H1 (cell line): ENCODE measurements around the gene WDR7. TPM values are rescaled to one million over a fixed set of nuclear protein-coding genes. Genes with fewer than 3 reads are reported as not detected.

ENCODE experiments used
- CTCF ChIA-PET: fragments of 300-600 bp; sonication (Branson Sonifier 250); formaldehyde crosslinking; loops from one replicate; lab custom pipeline; 2021; ENCODE audit not compliant: partially characterized antibody; lab: Charles Lee
- POLR2A ChIA-PET: fragments of 300-600 bp; sonication (Branson Sonifier 250); formaldehyde crosslinking; loops from one replicate; lab custom pipeline; 2021; ENCODE audit warnings: inconsistent platforms; ENCODE audit not compliant: partially characterized antibody; lab: Charles Lee
- DNase-seq, 2 experiments: peaks; one replicate each; pipeline versions ENCODE4 v3.0.0 to v3.0.0-alpha.2; 2010 to 2022; ENCODE audit warnings: low spot score in 2 of 2, low read depth in 1 of 2, mixed read lengths in 1 of 2
- FAIRE-seq: peaks from 2 replicates; lab custom pipeline; 2011; peaks lifted over from hg19 to GRCh38; lab: Jason Lieb, UNC
- H2AFZ ChIP-seq: 2 replicates; pipeline ENCODE4 v1.8.1; 2012; ENCODE audit warnings: low read length, inconsistent platforms
- H2AK5ac ChIP-seq: 2 replicates; pipeline ENCODE4 v1.6.1; 2013; ENCODE audit warnings: low read depth, low read length
- H2BK120ac ChIP-seq: replicated peaks from 2 replicates; pipeline ENCODE3; 2013; ENCODE audit warnings: low read depth, low read length, inconsistent platforms
- H2BK12ac ChIP-seq: 2 replicates; pipeline ENCODE4 v1.6.1; 2013; ENCODE audit warnings: low read depth, low read length
- H2BK15ac ChIP-seq: 2 replicates; pipeline ENCODE4 v1.6.1; 2013; ENCODE audit warnings: low read length
- H2BK20ac ChIP-seq: 2 replicates; pipeline ENCODE4 v1.6.1; 2013; ENCODE audit warnings: low read length
- H2BK5ac ChIP-seq: 2 replicates; pipeline ENCODE4 v1.6.1; 2013; ENCODE audit warnings: low read depth, low read length
- H3K14ac ChIP-seq: 2 replicates; pipeline ENCODE4 v1.6.1; 2013; ENCODE audit warnings: inconsistent platforms; ENCODE audit not compliant: insufficient read length
- H3K18ac ChIP-seq: 2 replicates; pipeline ENCODE4 v1.6.1; 2013; ENCODE audit warnings: low read length; ENCODE audit errors: extremely low read depth
- H3K23ac ChIP-seq: 2 replicates; pipeline ENCODE4 v1.6.1; 2013; ENCODE audit warnings: inconsistent platforms; ENCODE audit not compliant: insufficient read length
- H3K23me2 ChIP-seq: 2 replicates; pipeline ENCODE4 v1.6.1; 2013; ENCODE audit warnings: low read depth, low read length
- H3K27ac ChIP-seq: 2 replicates; pipeline ENCODE4 v1.6.1; 2011; ENCODE audit warnings: low read depth, low read length, inconsistent platforms
- H3K27me3 ChIP-seq, 4 experiments: replicated peaks in 1 of 4; 1 replicate in 1 of 4; 2 replicates in 3 of 4; pipeline versions ENCODE4 v1.6.1 to v1.8.1; 2011 to 2013; ENCODE audit warnings: low read length in 3 of 4, mild to moderate bottlenecking in 3 of 4, inconsistent platforms in 2 of 4, mixed read lengths in 2 of 4, moderate library complexity in 1 of 4; ENCODE audit not compliant: control insufficient read depth in 3 of 4, insufficient read depth in 3 of 4; ENCODE audit errors: extremely low read depth in 1 of 4
- H3K36me3 ChIP-seq, 4 experiments: 2 replicates each; pipeline versions ENCODE4 v1.6.1 to v1.8.1; 2011 to 2013; ENCODE audit warnings: mild to moderate bottlenecking in 4 of 4, low read length in 3 of 4, moderate library complexity in 2 of 4, control low read depth in 1 of 4, inconsistent platforms in 1 of 4; ENCODE audit not compliant: insufficient read depth in 4 of 4, control insufficient read depth in 2 of 4
- H3K4ac ChIP-seq: replicated peaks from 2 replicates; pipeline ENCODE3; 2013; ENCODE audit warnings: low read length, low read depth, mixed read lengths, inconsistent platforms; ENCODE audit not compliant: insufficient read length
- H3K4me1 ChIP-seq, 4 experiments: replicated peaks in 1 of 4; 1 replicate in 1 of 4; 2 replicates in 3 of 4; pipeline versions ENCODE4 v1.6.1 to v1.8.1; 2011 to 2013; ENCODE audit warnings: low read length in 3 of 4, inconsistent platforms in 2 of 4, mixed read lengths in 1 of 4; ENCODE audit not compliant: insufficient read depth in 4 of 4, control insufficient read depth in 3 of 4
- H3K4me2 ChIP-seq, 2 experiments: 2 replicates each; pipeline versions ENCODE4 v1.6.1 to v1.8.1; 2011 to 2013; ENCODE audit warnings: low read depth in 2 of 2, low read length in 2 of 2, control low read depth in 1 of 2, inconsistent platforms in 1 of 2, mild to moderate bottlenecking in 1 of 2; ENCODE audit not compliant: insufficient read depth in 1 of 2
- H3K4me3 ChIP-seq, 4 experiments: fragments of 200-600, 300-600 bp in 1 of 4; sonication (generic), shearing (Covaris generic), sonication (Bioruptor Twin) in 1 of 4; 2 replicates each; pipeline versions ENCODE4 v1.5.1 to v1.8.1; 2011 to 2016; ENCODE audit warnings: low read length in 4 of 4, low read depth in 3 of 4, control low read depth in 2 of 4, inconsistent platforms in 2 of 4, mild to moderate bottlenecking in 2 of 4, mixed read lengths in 1 of 4, moderate library complexity in 1 of 4; ENCODE audit not compliant: insufficient read depth in 2 of 4; ENCODE audit errors: extremely low read depth in 1 of 4
- H3K56ac ChIP-seq: replicated peaks from 2 replicates; pipeline ENCODE3; 2013; ENCODE audit warnings: low read depth, mild to moderate bottlenecking, mixed read lengths, low read length, inconsistent platforms; ENCODE audit not compliant: insufficient read length
- H3K79me1 ChIP-seq: 2 replicates; pipeline ENCODE4 v1.6.1; 2013; ENCODE audit warnings: low read depth, low read length, control low read depth
- H3K79me2 ChIP-seq, 2 experiments: 2 replicates each; pipeline versions ENCODE4 v1.6.1 to v1.8.1; 2012 to 2013; ENCODE audit warnings: low read length in 2 of 2, mild to moderate bottlenecking in 2 of 2, inconsistent platforms in 1 of 2; ENCODE audit not compliant: insufficient read depth in 2 of 2, control insufficient read depth in 1 of 2
- H3K9ac ChIP-seq, 4 experiments: replicated peaks in 1 of 4; 1 replicate in 1 of 4; 2 replicates in 3 of 4; pipeline versions ENCODE4 v1.6.1 to v1.8.1; 2011 to 2013; ENCODE audit warnings: low read depth in 3 of 4, low read length in 3 of 4, control low read depth in 2 of 4, mild to moderate bottlenecking in 2 of 4, moderate library complexity in 2 of 4, inconsistent platforms in 1 of 4; ENCODE audit errors: extremely low read depth in 1 of 4
- H3K9me3 ChIP-seq, 2 experiments: 2 replicates each; pipeline versions ENCODE4 v1.6.1 to v1.8.1; 2012 to 2013; ENCODE audit warnings: mild to moderate bottlenecking in 2 of 2, moderate library complexity in 2 of 2, control low read depth in 1 of 2, inconsistent platforms in 1 of 2, low read depth in 1 of 2, low read length in 1 of 2, mixed read lengths in 1 of 2; ENCODE audit not compliant: insufficient read depth in 2 of 2
- H4K20me1 ChIP-seq, 2 experiments: replicated peaks in 1 of 2; 2 replicates each; pipeline versions ENCODE3 to v1.8.1; 2011 to 2013; ENCODE audit warnings: inconsistent platforms in 2 of 2, low read length in 2 of 2, mild to moderate bottlenecking in 1 of 2; ENCODE audit not compliant: insufficient read depth in 2 of 2, control insufficient read depth in 1 of 2
- H4K5ac ChIP-seq: 2 replicates; pipeline ENCODE4 v1.6.1; 2013; ENCODE audit warnings: low read length, low read depth, mixed read lengths, inconsistent platforms; ENCODE audit not compliant: insufficient read length
- H4K8ac ChIP-seq: 2 replicates; pipeline ENCODE4 v1.8.0; 2013; ENCODE audit warnings: mild to moderate bottlenecking, moderate library complexity, low read length, inconsistent platforms; ENCODE audit not compliant: insufficient read depth; ENCODE audit errors: extremely low read depth
- H4K91ac ChIP-seq: replicated peaks from 2 replicates; pipeline ENCODE3; 2013; ENCODE audit warnings: low read length, mixed read lengths, inconsistent platforms; ENCODE audit not compliant: insufficient read length
- ASH2L ChIP-seq: fragments of 200-600, 300-600 bp; sonication (generic); IDR thresholded peaks from one replicate; pipeline ENCODE4 v1.7.1; 2017; ENCODE audit warnings: low read length
- BCL11A ChIP-seq, 2 experiments: IDR thresholded peaks; one replicate each; pipeline ENCODE4 v1.6.1; 2011; ENCODE audit warnings: low read depth in 2 of 2, low read length in 2 of 2, mild to moderate bottlenecking in 2 of 2
- BRCA1 ChIP-seq: IDR thresholded peaks from 2 replicates; pipeline ENCODE4 v1.6.1; 2012; ENCODE audit warnings: low read depth, low read length, improper control_type of control experiment
- CBX5 ChIP-seq: fragments of 300-800, 300-1000 bp; sonication (generic); IDR thresholded peaks from 2 replicates; pipeline ENCODE4 v1.7.1; 2016; ENCODE audit warnings: antibody characterized with exemption, low read length, low read depth
- CTBP2 ChIP-seq: IDR thresholded peaks from 2 replicates; pipeline ENCODE4 v1.7.0; 2011; ENCODE audit warnings: borderline replicate concordance, mild to moderate bottlenecking, moderate library complexity, mixed read lengths, low read length; ENCODE audit not compliant: insufficient read depth, insufficient read length
- E2F6 ChIP-seq: IDR thresholded peaks from 2 replicates; pipeline ENCODE4 v1.6.1; 2012; ENCODE audit warnings: inconsistent platforms
- POLR2AphosphoS5 ChIP-seq: IDR thresholded peaks from 2 replicates; pipeline ENCODE4 v1.6.1; 2011; ENCODE audit warnings: low read depth, low read length
- RAD21 ChIP-seq, 2 experiments: IDR thresholded peaks in 1 of 2; conservative IDR thresholded peaks in 1 of 2; 2 replicates each; pipeline ENCODE4 v1.6.1; 2011; ENCODE audit warnings: low read depth in 2 of 2, low read length in 2 of 2, improper control_type of control experiment in 1 of 2, inconsistent platforms in 1 of 2, mild to moderate bottlenecking in 1 of 2, moderate library complexity in 1 of 2
- RBBP5 ChIP-seq: IDR thresholded peaks from 2 replicates; pipeline ENCODE4 v1.7.1; 2012; ENCODE audit warnings: low read depth, mild to moderate bottlenecking, inconsistent platforms, low read length, moderate library complexity, borderline replicate concordance
- SIN3A ChIP-seq, 2 experiments: IDR thresholded peaks in 1 of 2; conservative IDR thresholded peaks in 1 of 2; 2 replicates each; pipeline ENCODE4 v1.6.1; 2011 to 2012; ENCODE audit warnings: low read length in 2 of 2, improper control_type of control experiment in 1 of 2, low read depth in 1 of 2, mild to moderate bottlenecking in 1 of 2
- TAF7 ChIP-seq: optimal IDR thresholded peaks from 2 replicates; pipeline ENCODE3; 2011; ENCODE audit warnings: low read depth, mild to moderate bottlenecking, inconsistent platforms, low read length, moderate library complexity, borderline replicate concordance
- USF2 ChIP-seq: IDR thresholded peaks from 2 replicates; pipeline ENCODE4 v1.6.1; 2011; ENCODE audit warnings: low read length, improper control_type of control experiment
- WGBS, 2 experiments: shearing (Covaris generic) in 1 of 2; methylation state at CpG; one replicate each; pipeline versions ENCODE4 v1.1.6 to v1.1.7; 2013 to 2015; ENCODE audit warnings: low lambda C conversion rate in 2 of 2, mixed read lengths in 2 of 2, inconsistent platforms in 1 of 2, low coverage in 1 of 2, missing lambda C conversion rate in 1 of 2; ENCODE audit not compliant: insufficient replicate concordance in 2 of 2, insufficient coverage in 1 of 2, insufficient read length in 1 of 2; ENCODE audit errors: extremely low coverage in 1 of 2, missing lambda C conversion rate in 1 of 2; 5-methylcytosine and 5-hydroxymethylcytosine counted together
- polyA plus RNA-seq, 7 experiments: library from polyadenylated mRNA; depleted of rRNA in 3 of 7; stranded (reverse) in 5 of 7; unstranded in 2 of 7; fragments of >200 nt in 5 of 7; fragments of 200-250 nt in 2 of 7; gene quantifications; 1 replicate in 5 of 7; 2 replicates in 1 of 7; 4 replicates in 1 of 7; pipeline versions ENCODE4 v1.2.1 to v1.2.3, GENCODE V29; 2011 to 2013; ENCODE audit warnings: missing spikeins in 2 of 7, mixed read lengths in 2 of 7
- total RNA-seq: library from RNA; stranded (reverse); fragmentation: NEBNext Ultra II Directional; extraction: Animal tissue kit (Norgen Biotek cat#: 25700); gene quantifications from 2 replicates; pipeline ENCODE4 v1.2.1, GENCODE V29; 2021

Gene WDR7
- total and polyA plus RNA-seq, 2 of the 8 experiments (the other 6 are each of a cell fraction or from before 2014, with no cell fraction given) = 5.5 to 15.2 TPM

GRCh38 chr18:56723068-56723467 is 71.9 kb downstream of the WDR7 start:
- FAIRE-seq = no peak
- H3K27me3 ChIP-seq = no peaks in the 10 kb centered on the region
- H2BK5ac ChIP-seq = no peak overlapping the region
- no peak overlapping the region for H3K27ac ChIP-seq
- H4K20me1 ChIP-seq = no peaks in the 10 kb centered on the region
- H2BK12ac ChIP-seq = no peak overlapping the region
- no peak overlapping the region for H2AK5ac ChIP-seq
- CTCF ChIA-PET = interaction anchor here (1.6 kb wide), 1 partner anchor 17 kb away, joined by 3 read pairs; no protein-coding TSS in a partner anchor
- no peak overlapping the region for H3K18ac ChIP-seq
- no peak overlapping the region for H4K91ac ChIP-seq
- H3K9me3 ChIP-seq = no peaks in the 10 kb centered on the region
- POLR2A ChIA-PET = no interaction called here
- no peak overlapping the region for H3K9ac ChIP-seq
- H3K23ac ChIP-seq = no peak overlapping the region
- H3K4me1 ChIP-seq = no peaks in the 10 kb centered on the region
- 100% methylated on average over 1 of the region's 1 CpG; no CpG with 5 or more reads in 1 of the 2 experiments for WGBS, 2 experiments
- no peak overlapping the region for H4K5ac ChIP-seq
- no peaks in the 10 kb centered on the region for H3K79me2 ChIP-seq
- no peaks in the 10 kb centered on the region for H3K79me1 ChIP-seq
- H4K8ac ChIP-seq = no peak overlapping the region
- no peak overlapping the region for H3K56ac ChIP-seq
- no peaks in the 10 kb centered on the region for H3K23me2 ChIP-seq
- H3K36me3 ChIP-seq = no peaks in the 10 kb centered on the region
- H2BK120ac ChIP-seq = no peak overlapping the region
- H2BK20ac ChIP-seq = no peak overlapping the region
- no peak overlapping the region for H2AFZ ChIP-seq
- no peak overlapping the region for H3K14ac ChIP-seq
- H3K4me3 ChIP-seq = no peak overlapping the region
- no peak for DNase-seq
- no peak overlapping the region for H2BK15ac ChIP-seq
- no peak overlapping the region for H3K4me2 ChIP-seq
- H3K4ac ChIP-seq = no peak overlapping the region
- TF ChIP-seq USF2 (no peak), ASH2L (no peak), CBX5 (no peak), E2F6 (no peak), BRCA1 (no peak), POLR2AphosphoS5 (no peak), SIN3A (conservative IDR thresholded peaks at IDR 0.05 in 1 of 2, IDR thresholded peaks at IDR 0.05 in 1 of 2; ENCODE audit: low read depth in 1 of 2, low read length in 2 of 2) (no peak), RAD21 (IDR thresholded peaks at IDR 0.05 in 1 of 2, conservative IDR thresholded peaks at IDR 0.05 in 1 of 2; ENCODE audit: low read depth in 2 of 2, low read length in 2 of 2) (no peak), RBBP5 (no peak), TAF7 (no peak), CTBP2 (no peak), BCL11A (IDR thresholded peaks at IDR 0.05; ENCODE audit: low read depth in 2 of 2, low read length in 2 of 2) (no peak)
